ENCODE results near the gene FOXA1.

GRCh38 chr14:37602605-37603453 is 7.8 kb upstream of the FOXA1 start:
- no peak for TF ChIP-seq CTCF (IDR thresholded peaks at IDR 0.05)
- TF ChIP-seq POLR2A (IDR thresholded peaks at IDR 0.05; ENCODE audit: low read depth), result no peak
- no peak for TF ChIP-seq EP300 (IDR thresholded peaks at IDR 0.05)
